GM23338 (cell line): ENCODE results near the gene CDX1. TPM values are rescaled to one million over a fixed set of nuclear protein-coding genes. Genes with fewer than 3 reads are reported as not detected.

Experiments
- ATAC-seq: fragments of 200-7000 bp; cut with Tn5 transposase; 3 replicates; pipeline ENCODE4 v1.9.1; 2020
- DNase-seq: peaks from one replicate; pipeline ENCODE4 v3.0.0-alpha.2; 2015; ENCODE audit warnings: low spot score
- H2AFZ ChIP-seq: fragments of 200-600 bp; sonication (generic); 2 replicates; pipeline ENCODE4 v1.8.0; 2016; ENCODE audit warnings: antibody characterized with exemption, mild to moderate bottlenecking, moderate library complexity
- H3F3A ChIP-seq: fragments of 200-600 bp; sonication (generic); replicated peaks from 2 replicates; pipeline ENCODE4 v1.8.0; 2017; ENCODE audit warnings: antibody characterized with exemption, mixed run types, low read depth
- H3K27ac ChIP-seq: fragments of 200-600 bp; sonication (generic); 2 replicates; pipeline ENCODE4 v1.6.1; 2016; ENCODE audit warnings: low read depth
- H3K27me3 ChIP-seq: fragments of 200-600 bp; sonication (generic); 2 replicates; pipeline ENCODE4 v1.8.0; 2016; ENCODE audit warnings: mild to moderate bottlenecking, mixed run types, moderate library complexity; ENCODE audit not compliant: insufficient read depth
- H3K36me3 ChIP-seq: fragments of 200-600 bp; sonication (generic); 2 replicates; pipeline ENCODE4 v1.8.0; 2016; ENCODE audit warnings: mild to moderate bottlenecking; ENCODE audit not compliant: insufficient read depth
- H3K4me1 ChIP-seq: fragments of 200-600 bp; sonication (generic); 2 replicates; pipeline ENCODE4 v1.8.0; 2016; ENCODE audit warnings: mild to moderate bottlenecking, moderate library complexity; ENCODE audit not compliant: insufficient read depth
- H3K4me2 ChIP-seq: fragments of 200-600 bp; sonication (generic); 2 replicates; pipeline ENCODE4 v1.7.1; 2017; ENCODE audit warnings: mixed run types
- H3K4me3 ChIP-seq: fragments of 200-600 bp; sonication (generic); 2 replicates; pipeline ENCODE4 v1.6.1; 2016; ENCODE audit warnings: mixed run types
- H3K79me2 ChIP-seq: fragments of 200-600 bp; sonication (generic); replicated peaks from 2 replicates; pipeline ENCODE4 v1.8.0; 2017; ENCODE audit warnings: mild to moderate bottlenecking; ENCODE audit not compliant: insufficient read depth
- H3K9me2 ChIP-seq: fragments of 200-600 bp; sonication (generic); 2 replicates; pipeline ENCODE4 v1.8.0; 2017; ENCODE audit not compliant: insufficient read depth
- H4K20me1 ChIP-seq: fragments of 200-600 bp; sonication (generic); replicated peaks from 2 replicates; pipeline ENCODE4 v1.8.0; 2017; ENCODE audit warnings: mild to moderate bottlenecking; ENCODE audit not compliant: insufficient read depth
- H3K27ac Mint-ChIP-seq: 2 replicates; pipeline ENCODE4 v1.8.0; 2020; ENCODE audit warnings: inconsistent platforms, mild to moderate bottlenecking, moderate library complexity, mixed read lengths
- H3K27me3 Mint-ChIP-seq: 3 replicates; pipeline ENCODE4 v1.8.0; 2022; ENCODE audit warnings: low read depth, mild to moderate bottlenecking, moderate library complexity, mixed read lengths, inconsistent platforms; ENCODE audit not compliant: insufficient read depth, poor library complexity
- H3K36me3 Mint-ChIP-seq: 3 replicates; pipeline ENCODE4 v1.8.0; 2021; ENCODE audit warnings: low read depth, mild to moderate bottlenecking, inconsistent platforms, moderate library complexity, mixed read lengths
- H3K4me1 Mint-ChIP-seq: 3 replicates; pipeline ENCODE4 v1.8.0; 2020; ENCODE audit warnings: mild to moderate bottlenecking, inconsistent platforms, mixed read lengths
- H3K4me3 Mint-ChIP-seq: 3 replicates; pipeline ENCODE4 v1.8.0; 2021; ENCODE audit warnings: moderate library complexity, mild to moderate bottlenecking, inconsistent platforms, mixed read lengths
- H3K9me3 Mint-ChIP-seq: 3 replicates; pipeline ENCODE4 v1.8.0; 2020; ENCODE audit warnings: moderate library complexity, mild to moderate bottlenecking, inconsistent platforms, mixed read lengths
- CREB1 ChIP-seq: fragments of 250-450 bp; sonication (Bioruptor Pico); IDR thresholded peaks from 2 replicates; pipeline ENCODE4 v1.5.0; 2020; ENCODE audit warnings: low read depth, mild to moderate bottlenecking, moderate library complexity
- CTCF ChIP-seq, 2 experiments: fragments of 200-600 bp in 1 of 2; sonication (generic) in 1 of 2; conservative IDR thresholded peaks; 2 replicates each; pipeline versions ENCODE4 v1.5.1 to v1.6.1; 2016 to 2017; ENCODE audit warnings: antibody characterized with exemption in 2 of 2, low read depth in 2 of 2, mild to moderate bottlenecking in 2 of 2, moderate library complexity in 1 of 2
- ETS1 ChIP-seq: IDR thresholded peaks from 2 replicates; pipeline ENCODE4 v1.6.1; 2016; ENCODE audit warnings: antibody characterized with exemption
- EZH2 ChIP-seq: fragments of 200-600 bp; sonication (generic); IDR thresholded peaks from one replicate; pipeline ENCODE4 v1.8.0; 2017; ENCODE audit warnings: antibody characterized with exemption, mild to moderate bottlenecking, low read depth; ENCODE audit not compliant: unreplicated experiment
- EZH2phosphoT487 ChIP-seq: fragments of 200-600 bp; sonication (generic); IDR thresholded peaks from one replicate; pipeline ENCODE4 v1.8.1; 2018; ENCODE audit warnings: antibody characterized with exemption; ENCODE audit not compliant: unreplicated experiment
- JUNB ChIP-seq: IDR thresholded peaks from one replicate; pipeline ENCODE4 v1.6.1; 2016; ENCODE audit warnings: antibody characterized with exemption; ENCODE audit not compliant: unreplicated experiment
- NANOG ChIP-seq: IDR thresholded peaks from 2 replicates; pipeline ENCODE4 v1.6.1; 2016; ENCODE audit warnings: antibody characterized with exemption, borderline replicate concordance
- POLR2AphosphoS5 ChIP-seq: IDR thresholded peaks from 2 replicates; pipeline ENCODE4 v1.6.1; 2016; ENCODE audit warnings: antibody characterized with exemption, low read depth
- REST ChIP-seq: IDR thresholded peaks from one replicate; pipeline ENCODE4 v1.6.1; 2018; ENCODE audit warnings: antibody characterized with exemption; ENCODE audit not compliant: unreplicated experiment
- STAT1 ChIP-seq: IDR thresholded peaks from one replicate; pipeline ENCODE4 v1.6.1; 2016; ENCODE audit warnings: antibody characterized with exemption; ENCODE audit not compliant: unreplicated experiment
- ZNF114 ChIP-seq: fragments of 250-450 bp; sonication (Bioruptor Pico); IDR thresholded peaks from 2 replicates; pipeline ENCODE4 v1.5.0; 2020; ENCODE audit warnings: mild to moderate bottlenecking, moderate library complexity
- ZNF331 ChIP-seq: fragments of 250-450 bp; sonication (Bioruptor Pico); IDR thresholded peaks from 2 replicates; pipeline ENCODE4 v1.5.0; 2020; ENCODE audit warnings: low read depth, mild to moderate bottlenecking, moderate library complexity
- ZNF462 ChIP-seq: fragments of 250-450 bp; sonication (Bioruptor Pico); IDR thresholded peaks from 2 replicates; pipeline ENCODE4 v1.5.0; 2020; ENCODE audit warnings: mild to moderate bottlenecking, moderate library complexity
- polyA plus RNA-seq: library from polyadenylated mRNA; unstranded; fragments of >200 nt; fragmentation: Nextera tagmentation; extraction: Ambion mirVana; gene quantifications from 2 replicates; pipeline ENCODE4 v1.2.1, GENCODE V29; 2016
- total RNA-seq: library from RNA; depleted of rRNA; stranded (reverse); fragments of >200 nt; shearing (Covaris generic); gene quantifications from 2 replicates; pipeline ENCODE4 v1.2.3, GENCODE V29; 2014

CDX1 gene
- total and polyA plus RNA-seq, 2 experiments from 2014 or later = not detected

GRCh38 chr5:150190987-150191386 is 24.4 kb downstream of the CDX1 start:
- H3K4me2 ChIP-seq = peak overlapping the region; percentile 88
- H3F3A ChIP-seq = no peaks in the 10 kb centered on the region
- ATAC-seq = peak; percentile 14; the same call in 2 of the 3 replicates
- no peak overlapping the region; the same call in 1 of the 2 replicates for H2AFZ ChIP-seq
- H3K27me3 Mint-ChIP-seq = peaks cover 70% of the 10 kb centered on the region
- no peak overlapping the region for H3K27ac Mint-ChIP-seq
- H3K4me3 Mint-ChIP-seq = peak overlapping the region; percentile 54; the same call in 1 of the 3 replicates
- no peaks in the 10 kb centered on the region for H3K79me2 ChIP-seq
- no peaks in the 10 kb centered on the region for H3K9me2 ChIP-seq
- no peaks in the 10 kb centered on the region for H3K36me3 Mint-ChIP-seq
- H3K4me3 ChIP-seq = peak overlapping the region; percentile 72
- TF ChIP-seq ZNF114 (CRISPR knock-in tag) (no peak), CREB1 (CRISPR knock-in tag) (no peak), EZH2 (no peak), JUNB (no peak), STAT1 (no peak), EZH2phosphoT487 (no peak), NANOG (no peak), ZNF331 (CRISPR knock-in tag) (no peak), REST (no peak), POLR2AphosphoS5 (no peak), CTCF (conservative IDR thresholded peaks at IDR 0.05; ENCODE audit: low read depth in 2 of 2) (no peak), ETS1 (no peak), ZNF462 (CRISPR knock-in tag) (no peak)
- peaks cover 63% of the 10 kb centered on the region for H3K27me3 ChIP-seq
- H3K4me1 Mint-ChIP-seq = peaks cover 15% of the 10 kb centered on the region
- no peak for DNase-seq
- no peaks in the 10 kb centered on the region for H3K9me3 Mint-ChIP-seq
- H3K27ac ChIP-seq = no peak overlapping the region
- peaks cover under 1% of the 10 kb centered on the region; the same call in 1 of the 2 replicates for H3K4me1 ChIP-seq
- H3K36me3 ChIP-seq = no peaks in the 10 kb centered on the region
- no peaks in the 10 kb centered on the region for H4K20me1 ChIP-seq
